ENCODE data around the gene IPCEF1.
"Not testable (repeated sequence)": the region's sequence is repeated elsewhere in the genome, so short reads cannot be mapped to it uniquely, and the experiment has no call there.

The IPCEF1 gene

DNA sequence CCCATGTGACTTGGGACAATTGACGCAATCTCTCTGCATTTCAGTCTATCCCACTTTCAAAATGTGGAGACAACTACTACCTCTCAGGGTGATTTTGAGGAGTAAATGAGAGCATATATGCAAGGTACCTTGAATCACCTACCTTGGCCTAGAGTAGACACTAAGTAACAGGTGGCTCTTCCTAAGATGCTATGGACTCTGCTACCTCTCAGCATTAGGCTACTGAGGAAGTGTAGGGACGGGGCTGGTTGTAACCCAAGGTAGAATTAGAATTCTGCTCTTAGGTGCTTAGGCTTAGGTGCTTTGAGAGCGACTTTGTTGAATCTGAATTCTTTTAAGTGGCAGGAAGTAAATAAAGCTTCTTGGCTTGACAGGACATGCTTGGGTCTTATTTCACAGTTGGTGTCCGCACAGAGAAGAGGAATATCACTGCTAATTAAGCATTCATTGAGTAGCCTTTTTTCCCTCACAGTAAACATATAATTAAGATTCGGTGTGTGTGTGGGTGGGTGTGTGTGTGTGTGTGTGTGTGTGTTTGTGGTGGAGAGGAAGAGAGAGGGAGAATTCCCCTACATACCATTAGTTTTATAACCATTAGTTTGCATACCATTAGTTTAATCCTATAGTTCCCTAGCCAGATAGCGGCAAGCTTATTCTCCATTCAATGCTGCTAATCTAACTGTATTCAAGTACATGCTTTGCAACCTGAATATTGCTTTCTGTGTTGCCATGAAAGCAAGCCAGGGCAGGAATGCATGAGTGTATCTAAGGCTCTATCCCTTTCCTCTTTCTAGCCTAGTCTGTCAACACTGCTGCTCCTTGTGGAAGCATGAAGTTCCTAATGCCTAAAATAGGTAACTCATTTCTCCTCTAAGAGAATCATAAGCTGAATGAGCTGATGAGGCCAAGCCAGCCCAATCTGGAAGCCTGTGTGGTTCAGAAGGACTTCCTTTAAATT is 112.5 kb downstream of the IPCEF1 start:
- DNase-seq, result no peak

DNA sequence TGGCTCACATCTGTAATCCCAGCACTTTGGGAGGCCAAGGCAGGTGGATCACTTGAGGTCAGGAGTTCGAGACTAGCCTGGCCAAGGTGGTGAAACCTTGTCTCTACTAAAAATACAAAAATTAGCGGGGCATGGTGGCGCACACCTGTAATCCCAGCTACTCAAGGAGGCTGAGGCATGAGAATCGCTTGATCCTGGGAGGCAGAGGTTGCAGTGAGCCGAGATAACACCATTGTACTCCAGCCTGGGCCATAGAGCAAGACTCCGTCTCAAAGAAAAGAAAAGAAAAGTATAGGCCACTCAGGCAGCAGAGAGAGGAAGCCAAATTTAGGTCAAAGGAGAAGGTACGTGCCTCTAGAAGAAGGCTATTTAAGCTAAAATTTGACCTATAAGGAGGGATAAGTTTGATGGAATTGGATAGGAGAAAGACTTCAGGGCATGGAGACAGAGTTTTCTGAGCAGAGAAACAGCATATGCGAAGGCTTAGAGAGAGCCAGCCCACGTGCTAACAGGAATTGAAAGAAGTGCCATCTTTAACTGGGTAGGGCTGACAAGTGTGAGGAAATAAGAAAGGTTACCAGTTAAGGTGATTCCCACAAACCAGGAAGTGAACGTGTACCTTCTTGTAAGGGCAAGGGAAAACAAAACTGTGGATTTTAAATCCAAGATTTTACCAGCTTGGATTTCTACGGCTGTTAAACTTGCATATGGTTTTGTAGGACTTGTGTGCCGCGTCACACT is 113.8 kb downstream of the IPCEF1 start:
- no peak for DNase-seq

DNA sequence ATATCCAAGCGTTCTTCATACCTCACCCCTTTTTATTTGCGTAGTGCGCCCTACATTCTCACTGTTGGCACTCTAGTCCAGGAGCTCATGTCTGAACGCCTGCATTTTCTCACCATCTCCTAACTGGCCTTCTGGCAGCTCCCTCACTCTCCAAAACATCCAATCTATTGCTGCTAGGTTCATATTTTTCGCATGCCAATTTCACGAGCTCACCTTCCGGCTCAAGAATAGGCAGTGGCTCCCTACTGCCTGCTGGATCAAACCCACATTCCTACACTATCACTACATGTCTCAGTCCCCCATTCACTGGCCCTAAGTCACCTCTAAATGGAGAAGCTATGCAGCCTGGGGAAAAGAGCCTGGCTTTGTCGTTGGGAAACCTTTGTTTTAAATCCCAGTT is 115.0 kb downstream of the IPCEF1 start:
- no peak for DNase-seq

DNA sequence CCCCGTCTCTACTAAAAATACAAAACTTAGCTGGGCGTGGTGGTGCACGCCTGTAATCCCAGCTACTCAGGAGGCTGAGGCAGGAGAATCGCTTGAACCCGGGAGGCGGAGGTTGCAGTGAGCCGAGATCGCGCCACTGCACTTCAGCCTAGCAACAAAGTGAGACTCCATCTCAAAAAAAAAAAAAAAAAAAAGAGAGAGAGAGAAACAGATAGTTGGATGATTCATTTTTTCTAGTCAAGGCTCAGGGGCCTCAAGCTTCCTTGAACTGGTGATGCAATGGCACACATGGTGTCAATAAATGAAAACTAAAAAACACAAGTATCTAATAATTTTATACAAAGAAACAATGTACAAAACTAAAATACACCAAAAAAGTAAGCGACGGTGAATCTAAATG is 115.5 kb downstream of the IPCEF1 start:
- DNase-seq, result not testable (repeated sequence)

DNA sequence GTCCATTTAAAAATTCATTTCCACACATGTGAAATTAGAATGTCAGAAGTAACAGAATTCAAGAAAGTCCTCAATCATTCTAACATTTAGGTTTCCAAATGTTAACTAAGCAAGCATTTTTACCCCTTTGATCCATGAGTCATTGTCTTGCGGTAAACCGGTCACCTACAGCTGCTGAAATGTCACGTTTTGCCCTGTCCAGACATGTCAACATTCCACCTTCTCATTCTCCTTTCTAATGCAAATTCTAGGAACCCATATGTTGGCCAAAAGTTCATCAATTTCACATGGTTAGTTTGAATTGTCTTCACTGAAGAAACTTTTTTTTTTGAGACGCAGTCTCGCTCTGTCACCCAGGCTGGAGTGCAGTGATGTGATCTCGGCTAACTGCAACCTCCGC is 117.2 kb downstream of the IPCEF1 start:
- no peak for DNase-seq

DNA sequence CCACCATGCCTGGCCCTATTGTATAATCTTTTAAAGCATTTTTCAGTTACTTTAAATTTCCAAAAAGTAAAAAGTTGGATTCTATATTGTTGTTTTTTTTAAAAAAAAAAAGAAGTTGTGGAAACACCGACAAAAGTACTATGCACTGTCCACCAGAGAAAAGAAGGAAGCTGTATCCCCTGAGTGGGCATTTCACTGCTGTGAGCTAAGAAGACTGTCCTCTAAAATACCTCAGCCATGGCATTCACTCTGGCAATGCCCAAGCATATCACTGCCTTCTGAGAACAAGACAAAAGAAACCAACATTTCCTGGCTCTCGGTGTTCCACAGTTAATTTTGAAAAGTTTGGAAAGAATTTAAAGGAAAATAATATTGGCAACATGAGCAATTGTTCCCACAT is 117.8 kb downstream of the IPCEF1 start:
- no peak for DNase-seq

DNA sequence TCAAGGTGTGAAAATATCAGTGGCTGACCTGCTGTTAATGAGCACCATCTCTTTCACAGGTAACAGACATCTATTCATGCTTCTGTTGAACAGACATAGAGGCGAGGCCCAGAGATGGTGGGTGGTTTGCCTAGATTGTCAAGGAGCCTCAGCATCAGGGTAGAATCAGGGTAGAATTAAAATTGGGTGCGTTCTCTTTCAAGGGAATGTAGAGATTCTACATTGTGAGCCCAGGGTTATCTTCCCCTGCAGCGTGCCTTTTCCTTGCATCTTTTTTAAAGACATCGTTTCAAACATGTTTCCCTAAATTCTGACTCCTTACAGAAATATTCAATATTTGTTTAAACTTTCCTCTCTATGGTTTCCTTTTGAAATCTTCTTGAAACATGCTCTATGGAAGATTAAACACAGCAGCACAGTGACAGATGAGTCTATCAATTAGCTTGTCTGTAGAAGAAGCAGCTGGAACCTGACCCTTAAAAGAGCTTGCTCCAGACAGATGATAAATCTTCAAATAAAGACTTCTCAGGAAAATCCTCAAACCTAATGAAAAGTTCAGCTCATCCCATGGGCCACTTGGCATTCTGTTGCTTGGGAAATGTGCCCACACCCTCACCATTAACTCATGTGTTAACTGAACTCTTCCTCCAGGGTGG is 119.8 kb downstream of the IPCEF1 start:
- DNase-seq, result no peak

DNA sequence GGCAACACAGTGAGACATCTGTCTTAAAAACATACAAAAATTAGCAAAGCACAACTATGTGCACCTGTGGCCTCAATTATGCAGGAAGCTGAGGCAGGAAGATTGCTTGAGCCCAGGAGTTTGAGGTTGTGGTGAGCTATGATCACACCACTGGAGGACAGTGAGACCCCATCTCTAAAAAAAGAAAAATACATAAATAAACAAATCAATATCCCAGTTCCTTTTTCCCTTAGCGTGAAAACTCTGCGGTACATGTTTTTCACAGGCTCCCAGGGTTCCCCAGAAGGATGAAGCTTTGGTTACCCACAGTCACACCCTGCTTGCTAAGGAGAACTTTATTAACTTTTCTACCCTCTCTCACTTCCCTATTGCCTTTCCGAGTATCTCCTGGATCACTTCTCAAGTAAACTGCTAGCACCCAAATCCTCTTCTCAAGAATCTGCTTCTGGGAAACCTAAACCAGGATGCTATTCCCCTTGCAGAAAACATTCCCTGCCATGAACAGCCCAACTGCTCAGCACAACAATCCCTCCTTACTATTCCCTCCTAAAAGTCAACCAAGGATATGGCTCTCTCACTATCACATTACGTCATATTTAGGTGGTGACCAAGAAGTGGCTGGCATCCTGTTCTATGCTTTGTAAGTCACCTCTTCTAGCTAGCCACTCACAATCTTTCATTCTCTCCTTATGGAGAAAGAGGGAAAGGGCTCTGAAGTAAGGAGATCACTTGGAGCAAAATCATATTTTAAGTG is 122.4 kb downstream of the IPCEF1 start:
- no peak for DNase-seq

DNA sequence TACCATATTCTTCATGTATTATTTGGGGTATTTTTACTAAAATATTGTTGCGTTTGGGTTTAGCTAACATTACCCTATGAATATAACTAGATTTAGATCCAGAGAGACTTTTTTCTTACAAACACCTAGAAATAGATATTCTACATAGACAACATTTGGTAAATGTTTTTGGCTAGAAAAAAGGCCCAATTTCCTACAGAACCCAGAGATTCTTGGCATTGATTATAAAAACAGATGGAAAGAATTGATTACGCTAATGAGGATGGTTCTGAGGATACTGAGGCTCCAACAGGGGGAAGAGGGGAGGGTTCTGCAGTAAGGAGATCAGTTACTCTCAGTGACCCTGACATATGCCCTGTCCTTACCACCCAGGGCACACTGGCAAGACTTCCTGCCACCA is 123.2 kb downstream of the IPCEF1 start:
- no peak for DNase-seq

DNA sequence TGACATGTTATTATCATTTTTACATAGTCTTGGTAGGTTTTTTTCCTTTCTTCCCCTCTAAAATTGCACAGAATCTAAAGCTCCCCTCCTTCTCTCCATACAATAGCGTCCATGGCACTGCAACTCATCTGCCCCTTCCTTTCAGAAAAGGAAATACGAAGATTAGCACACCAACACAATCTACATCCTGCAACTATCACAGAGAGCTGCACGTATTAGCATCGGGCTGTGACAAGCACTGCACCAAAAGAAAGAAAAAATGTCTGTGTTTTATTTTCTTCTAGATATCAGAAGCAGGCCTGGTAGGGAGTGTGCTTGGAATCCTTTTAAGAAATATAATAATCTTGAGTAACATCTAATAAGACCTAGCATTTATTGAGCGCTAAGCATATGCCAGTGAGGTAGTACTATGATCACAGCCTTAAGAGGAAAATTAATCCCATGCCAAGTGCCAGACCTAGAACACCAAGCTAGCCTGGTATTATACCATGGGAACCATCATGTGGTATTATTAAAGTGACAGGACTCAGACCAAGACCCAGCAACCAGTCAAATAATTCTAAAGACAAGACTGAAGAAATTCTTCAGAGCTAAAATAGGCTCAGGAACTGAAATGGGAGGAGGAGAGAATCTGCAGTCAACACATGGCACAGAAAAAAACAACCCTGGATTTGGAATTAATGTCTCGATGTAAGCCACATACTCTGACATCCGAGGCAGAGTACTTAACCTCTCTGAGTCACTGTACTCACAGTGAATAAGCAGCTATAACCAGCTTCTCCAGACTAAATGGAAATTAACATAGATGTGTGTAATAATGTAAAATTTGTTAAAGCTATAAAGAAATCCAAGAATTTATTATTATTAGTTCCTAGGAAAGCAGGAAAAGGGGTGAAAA is 124.3 kb downstream of the IPCEF1 start:
- no peak for DNase-seq

DNA sequence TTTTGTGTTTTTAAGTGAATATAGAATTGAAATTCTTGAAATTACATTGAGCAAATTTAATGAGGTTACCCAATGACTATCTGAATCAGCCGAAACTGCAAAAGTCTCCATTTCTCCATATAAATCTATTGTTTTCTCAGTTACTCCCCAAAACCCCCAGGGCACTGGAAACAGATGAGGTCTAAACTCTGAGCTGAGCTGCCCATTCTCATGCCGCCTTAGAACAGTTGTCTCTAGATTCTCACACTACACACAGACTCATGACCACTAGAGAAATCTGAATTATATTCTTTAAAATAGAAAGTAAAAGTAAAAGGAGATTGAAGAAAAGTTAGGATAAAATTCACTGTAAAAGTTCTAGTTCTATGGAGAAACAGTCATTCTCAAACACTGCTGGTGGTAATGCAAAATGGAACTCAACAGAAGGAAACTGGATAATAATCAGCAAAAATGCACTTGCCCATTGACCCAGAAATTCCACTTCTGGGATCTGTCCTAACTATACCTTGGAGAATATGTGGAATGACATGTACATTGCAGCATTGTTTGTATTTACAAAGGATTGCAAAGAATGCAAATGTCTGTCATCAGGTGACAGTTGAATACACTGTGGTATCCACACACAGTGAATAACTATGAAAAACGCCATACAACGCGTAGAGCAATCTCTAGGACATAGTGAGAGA is 125.5 kb downstream of the IPCEF1 start:
- no peak for DNase-seq

DNA sequence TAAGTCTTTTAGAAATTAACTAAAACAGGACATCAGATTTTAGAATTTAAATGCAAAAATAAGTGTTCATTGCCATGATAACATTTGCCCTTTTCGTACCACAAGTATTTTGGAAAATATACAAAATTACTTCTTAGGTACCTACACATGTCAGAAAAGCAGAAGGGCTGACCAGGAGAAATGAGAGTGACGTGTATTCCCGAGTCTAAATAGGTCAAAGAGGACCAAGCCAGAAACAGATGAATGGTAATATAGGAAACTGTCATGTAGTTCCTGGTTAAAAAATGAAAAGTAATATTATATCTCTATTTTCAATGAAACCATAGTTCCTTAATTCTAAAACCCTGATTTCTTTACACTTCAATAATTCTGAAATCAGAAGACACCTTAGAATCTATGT is 126.2 kb downstream of the IPCEF1 start:
- no peak for DNase-seq

DNA sequence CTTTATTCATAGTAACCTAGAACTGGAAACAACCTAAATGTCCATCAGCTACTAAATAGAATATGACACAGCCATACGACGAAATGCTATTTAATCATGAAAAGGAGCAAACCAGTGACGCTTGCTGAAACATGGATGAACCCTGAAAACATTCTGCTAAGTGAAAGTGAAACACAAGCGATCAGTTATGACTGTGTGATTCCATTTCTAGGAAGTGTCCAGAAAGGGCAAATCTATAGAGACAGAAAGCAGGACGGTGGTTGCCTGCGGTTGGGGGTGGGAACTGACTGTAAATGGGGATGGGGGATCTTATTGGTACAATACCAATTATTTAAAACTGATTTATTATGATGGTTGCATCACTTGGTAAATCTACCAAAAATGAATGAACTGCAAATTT is 126.8 kb downstream of the IPCEF1 start:
- no peak for DNase-seq

DNA sequence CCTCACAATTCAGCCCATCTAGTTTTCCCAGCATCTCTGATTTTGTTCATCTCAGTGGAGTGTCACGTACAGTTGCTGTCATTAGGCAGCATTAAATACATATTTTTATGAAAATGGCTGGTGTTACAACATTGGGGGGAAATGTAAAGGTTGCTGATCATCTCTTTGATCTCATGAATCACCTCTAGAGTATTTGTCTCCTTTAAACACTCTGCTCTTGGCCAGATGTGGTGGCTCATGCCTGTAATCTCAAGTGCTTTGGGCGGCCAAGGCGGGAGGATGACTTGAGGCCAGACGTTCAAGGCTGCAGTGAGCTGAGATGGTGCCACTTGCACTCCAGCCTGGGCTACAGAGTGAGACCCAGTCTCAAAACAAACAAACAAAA is 128.1 kb downstream of the IPCEF1 start:
- DNase-seq, result no peak

DNA sequence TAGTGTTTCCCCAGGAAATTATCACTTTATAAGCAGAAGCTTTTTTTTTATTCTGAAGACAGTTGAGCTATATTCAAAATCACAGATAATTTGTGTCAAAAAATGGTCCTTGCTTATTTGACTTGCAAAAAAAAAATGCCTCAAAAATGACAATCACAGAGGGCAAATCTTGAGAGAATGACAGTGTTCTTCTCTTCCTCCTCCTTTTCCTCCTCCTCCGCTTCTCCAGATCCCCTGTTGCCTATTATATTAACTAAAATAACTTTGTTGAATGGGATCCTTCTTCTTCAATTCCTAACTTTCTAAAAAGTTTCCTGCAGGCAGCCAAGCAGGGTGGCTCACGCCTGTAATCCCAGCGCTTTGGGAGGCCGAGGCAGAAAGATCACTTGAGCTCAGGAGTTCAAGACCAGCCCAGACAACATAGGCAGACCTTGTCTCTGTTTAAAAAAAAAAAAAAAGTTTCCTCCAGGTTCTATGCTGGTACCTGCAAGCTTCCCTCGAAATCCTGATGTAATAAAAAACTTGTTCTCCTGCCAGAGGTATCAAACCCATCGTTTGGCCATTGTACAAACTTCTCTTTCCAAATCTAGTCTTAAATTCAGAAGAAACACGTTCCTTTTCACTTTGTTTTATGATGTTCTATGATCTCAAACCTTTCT is 128.6 kb downstream of the IPCEF1 start:
- DNase-seq, result no peak

DNA sequence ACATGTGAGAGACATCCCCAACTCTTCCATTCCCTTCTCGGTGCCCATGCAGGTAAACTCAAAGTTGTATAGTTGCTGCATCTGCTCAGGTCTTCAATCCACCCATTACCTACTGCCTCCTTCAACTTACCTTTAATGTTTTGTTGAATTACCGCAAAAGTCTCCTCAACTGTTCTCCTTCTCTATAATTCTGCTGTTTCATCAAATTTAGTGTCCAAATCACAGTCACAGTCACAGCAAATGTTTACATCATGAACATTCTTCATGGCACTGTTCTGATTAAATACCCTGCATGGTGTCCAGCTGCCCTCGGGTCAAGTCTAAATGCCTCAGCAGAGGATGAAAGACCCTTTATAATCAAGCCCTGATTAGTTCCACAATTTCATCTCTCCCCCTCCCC is 130.1 kb downstream of the IPCEF1 start:
- DNase-seq, result no peak

DNA sequence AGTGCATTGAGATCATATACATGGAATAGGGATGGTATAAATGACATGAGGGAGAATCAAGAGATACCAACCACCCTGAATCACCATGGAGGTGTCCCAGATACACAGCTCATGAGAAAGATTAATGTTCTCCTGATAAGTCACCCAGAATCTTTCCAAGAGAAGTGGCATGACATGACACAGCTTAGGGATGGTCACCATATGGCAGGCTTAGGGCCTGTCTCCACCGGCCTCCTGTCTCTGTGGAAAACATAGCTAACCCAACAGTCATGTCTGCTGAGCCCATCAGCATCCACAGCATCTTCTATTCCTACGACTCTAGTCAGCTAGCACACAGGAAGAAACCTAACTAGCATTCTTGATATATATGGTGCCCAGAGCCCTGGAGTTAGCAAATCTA is 133.3 kb downstream of the IPCEF1 start:
- no peak for DNase-seq

DNA sequence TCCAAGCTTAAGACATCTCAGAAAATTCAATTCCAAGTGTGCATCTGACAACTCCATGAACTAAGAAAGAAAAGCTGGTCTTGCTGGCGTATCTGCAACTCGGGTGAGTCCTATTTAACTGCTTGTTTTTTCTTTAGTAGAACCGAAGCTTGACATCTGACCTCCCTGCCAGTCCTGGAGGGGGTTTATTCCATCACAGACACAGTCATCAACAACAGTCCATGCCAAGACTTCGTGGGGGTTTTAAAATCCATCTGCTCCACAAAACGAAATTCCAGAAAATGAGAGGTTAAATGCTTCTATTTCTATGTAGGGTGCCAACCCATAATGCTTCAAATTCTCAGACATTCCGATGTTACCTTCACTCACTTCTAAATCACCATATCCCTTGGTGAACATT is 133.9 kb downstream of the IPCEF1 start:
- DNase-seq, result no peak

DNA sequence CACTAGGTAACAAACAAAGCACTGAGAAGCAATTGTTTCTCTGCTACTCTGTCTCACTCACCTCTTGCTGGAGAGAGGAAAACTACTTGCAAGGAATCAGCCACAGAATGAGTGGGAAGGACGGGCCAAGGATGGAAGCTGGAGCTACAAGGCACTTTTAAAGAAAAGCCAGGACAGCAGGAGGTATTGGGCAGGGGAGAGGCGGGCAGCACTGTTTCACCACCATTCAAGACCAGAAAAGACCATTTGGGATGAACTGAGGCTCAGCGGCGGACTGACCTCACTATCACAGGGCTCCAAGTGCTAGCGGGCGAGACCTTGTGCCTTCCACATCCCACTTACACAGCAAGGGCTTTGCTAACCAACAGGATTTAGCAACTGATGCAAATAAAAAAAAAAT is 137.4 kb downstream of the IPCEF1 start:
- no peak for DNase-seq

DNA sequence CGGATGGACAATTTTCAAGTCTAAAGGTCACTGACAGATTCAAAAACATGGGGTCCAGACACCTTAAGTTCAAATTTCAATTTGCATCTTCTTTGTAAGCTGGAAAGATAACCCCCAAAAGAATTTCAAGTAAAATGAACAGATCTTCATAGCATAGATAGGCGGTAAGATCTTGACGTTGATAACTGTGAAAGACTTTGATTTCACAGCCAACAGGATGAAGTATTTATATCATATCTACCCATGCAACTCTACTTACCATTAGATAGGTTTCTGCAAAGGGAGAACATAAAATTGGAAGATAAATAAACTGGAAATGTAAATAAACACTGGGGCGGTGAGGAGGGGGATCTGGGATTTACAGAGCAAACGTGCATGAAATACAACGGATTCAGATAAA is 137.8 kb downstream of the IPCEF1 start:
- DNase-seq, result no peak

DNA sequence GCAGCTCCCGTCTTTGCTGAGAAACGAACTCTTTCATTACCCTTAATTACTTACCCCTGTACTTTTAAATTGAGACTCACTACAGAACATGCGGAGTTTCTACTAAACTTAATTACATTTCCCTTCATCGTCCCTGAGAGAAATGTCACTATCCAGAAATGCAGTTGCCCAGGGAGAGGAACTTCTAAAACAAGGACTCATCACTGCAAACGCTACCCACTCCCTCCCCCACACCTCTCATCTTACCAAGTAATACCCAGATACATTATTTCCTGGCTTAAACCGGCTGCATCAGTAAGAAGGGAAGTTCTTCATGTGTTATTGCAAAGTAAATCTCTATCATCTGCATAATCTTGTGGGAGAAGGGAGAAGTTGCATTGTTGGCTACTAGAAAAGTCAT is 138.3 kb downstream of the IPCEF1 start:
- DNase-seq, result no peak

All from NCI-H1417 treated with DMSO at 0.1 percent for 48 hours (cell line).